Amniotic stem cell (primary cell): Measurements from ENCODE around the gene ACTL6B.
"Not testable (repeated sequence)": the region's sequence is repeated elsewhere in the genome, so short reads cannot be mapped to it uniquely, and the experiment has no call there.

ENCODE experiments used
- DNase-seq: peaks from one replicate; lab custom pipeline; 2025; lab: John Stamatoyannopoulos, UW

ACTL6B gene

GRCh38 chr7:100655908-100656674 is at the start of gene ACTL6B:
Gene ACTL6B (minus strand): TSS chr7:100656448. CDS start chr7:100656354, 94 bp downstream.
- DNase-seq, result no peak

GRCh38 chr7:100705320-100705752 is 49.1 kb upstream of the ACTL6B start:
- DNase-seq, result peak; percentile 39

- DNase-seq, result not testable (repeated sequence)
These were observed 44.8 kb upstream of the ACTL6B start for GRCh38 chr7:100701089-100701488.

GRCh38 chr7:100699018-100699417 is 42.8 kb upstream of the ACTL6B start:
- no peak for DNase-seq

GRCh38 chr7:100696123-100696521 is 39.9 kb upstream of the ACTL6B start:
- DNase-seq, result no peak

GRCh38 chr7:100694098-100694745 is 38.0 kb upstream of the ACTL6B start, which contains the start of gene GIGYF1:
Gene GIGYF1 (minus strand): TSS chr7:100694250. CDS start chr7:100688238, 6,012 bp downstream.
- DNase-seq, result no peak

GRCh38 chr7:100693312-100694097 is 37.3 kb upstream of the ACTL6B start:
- DNase-seq, result no peak

GRCh38 chr7:100692578-100692961 is 36.3 kb upstream of the ACTL6B start:
- DNase-seq, result no peak

- peak; percentile 34 for DNase-seq
These were observed 35.7 kb upstream of the ACTL6B start for GRCh38 chr7:100691676-100692577.

GRCh38 chr7:100689230-100690135 is 33.2 kb upstream of the ACTL6B start:
- no peak for DNase-seq

- no peak for DNase-seq
These were observed 32.1 kb upstream of the ACTL6B start for GRCh38 chr7:100688326-100688860.

GRCh38 chr7:100687751-100688300 is 31.6 kb upstream of the ACTL6B start:
- no peak for DNase-seq

- DNase-seq, result no peak
These were observed 31.0 kb upstream of the ACTL6B start for GRCh38 chr7:100687261-100687660.

- DNase-seq, result no peak
These were observed 30.6 kb upstream of the ACTL6B start for GRCh38 chr7:100686822-100687211.

GRCh38 chr7:100686201-100686821 is 30.1 kb upstream of the ACTL6B start:
- DNase-seq, result no peak

- DNase-seq, result no peak
These were observed 29.4 kb upstream of the ACTL6B start for GRCh38 chr7:100685631-100686145.

- DNase-seq, result no peak
These were observed 28.9 kb upstream of the ACTL6B start for GRCh38 chr7:100685049-100685605.

- no peak for DNase-seq
These were observed 28.3 kb upstream of the ACTL6B start for GRCh38 chr7:100684534-100685042.
